NB4 (cell line): ENCODE data around the gene NOD1.

Source experiments
- POLR2A ChIP-seq: IDR thresholded peaks from 2 replicates; pipeline ENCODE4 v1.6.1; 2011; ENCODE audit warnings: mild to moderate bottlenecking; ENCODE audit not compliant: insufficient read length; ENCODE audit errors: extremely low read depth
- TF ChIP-seq, protein P1 (sequence below): IDR thresholded peaks from one replicate; pipeline ENCODE4 v1.5.1; 2012; ENCODE audit warnings: low read depth, low read length

DNA sequence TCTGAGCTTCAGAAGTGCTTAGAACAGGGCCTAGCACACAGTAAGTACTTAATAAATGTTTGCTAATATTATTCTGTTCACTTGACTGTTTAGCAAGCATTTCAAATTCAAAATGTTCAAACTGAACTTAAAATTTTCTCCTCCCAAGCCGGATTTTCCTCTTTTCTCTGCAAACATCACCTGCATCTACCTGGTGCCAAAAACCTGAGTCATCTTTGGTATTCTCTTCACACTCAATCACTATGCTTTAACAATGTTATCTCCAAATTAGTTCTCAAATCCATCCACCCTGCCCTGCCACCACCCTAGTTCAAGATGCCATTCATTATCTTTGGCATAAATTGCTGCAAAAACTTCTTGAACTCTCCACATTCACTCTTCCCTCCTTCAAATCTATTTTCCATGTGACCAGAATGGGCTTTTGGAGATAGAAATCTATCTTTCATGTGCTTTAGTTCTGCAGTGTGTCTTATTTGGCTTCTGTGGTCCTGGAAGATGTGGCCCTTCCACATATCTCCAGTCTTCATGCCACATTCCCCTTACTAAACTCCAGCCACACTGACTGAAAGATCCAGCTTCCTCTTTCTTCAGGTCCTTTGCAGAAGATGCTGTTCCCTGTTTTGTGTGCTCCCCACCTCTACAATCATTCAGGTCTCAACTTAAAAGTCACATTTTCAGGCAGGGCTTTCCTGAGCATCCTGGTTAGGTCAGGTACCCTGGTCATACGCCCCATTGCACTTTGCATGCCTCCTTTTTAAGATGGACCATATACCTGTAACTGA, 24.1 kb upstream of the NOD1 start:
- TF ChIP-seq, protein P1, sequence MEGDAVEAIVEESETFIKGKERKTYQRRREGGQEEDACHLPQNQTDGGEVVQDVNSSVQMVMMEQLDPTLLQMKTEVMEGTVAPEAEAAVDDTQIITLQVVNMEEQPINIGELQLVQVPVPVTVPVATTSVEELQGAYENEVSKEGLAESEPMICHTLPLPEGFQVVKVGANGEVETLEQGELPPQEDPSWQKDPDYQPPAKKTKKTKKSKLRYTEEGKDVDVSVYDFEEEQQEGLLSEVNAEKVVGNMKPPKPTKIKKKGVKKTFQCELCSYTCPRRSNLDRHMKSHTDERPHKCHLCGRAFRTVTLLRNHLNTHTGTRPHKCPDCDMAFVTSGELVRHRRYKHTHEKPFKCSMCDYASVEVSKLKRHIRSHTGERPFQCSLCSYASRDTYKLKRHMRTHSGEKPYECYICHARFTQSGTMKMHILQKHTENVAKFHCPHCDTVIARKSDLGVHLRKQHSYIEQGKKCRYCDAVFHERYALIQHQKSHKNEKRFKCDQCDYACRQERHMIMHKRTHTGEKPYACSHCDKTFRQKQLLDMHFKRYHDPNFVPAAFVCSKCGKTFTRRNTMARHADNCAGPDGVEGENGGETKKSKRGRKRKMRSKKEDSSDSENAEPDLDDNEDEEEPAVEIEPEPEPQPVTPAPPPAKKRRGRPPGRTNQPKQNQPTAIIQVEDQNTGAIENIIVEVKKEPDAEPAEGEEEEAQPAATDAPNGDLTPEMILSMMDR, result no peak
- TF ChIP-seq POLR2A, result no peak
